ENCODE measurements around the gene SOX3. TPM values are rescaled to one million over a fixed set of nuclear protein-coding genes. Genes with fewer than 3 reads are reported as not detected.

SOX3 gene
- total and polyA plus RNA-seq, 2 of the 8 experiments (the other 6 are each of a cell fraction or from before 2014, with no cell fraction given), result 10.4 to 41.0 TPM

GRCh38 chrX:140526171-140526570 lies 21.3 kb upstream of the SOX3 start:
- Histone ChIP-seq H2BK15ac (ENCODE audit: low read length) (no peak overlapping the region), H3K9ac (replicated peaks in 1 of 4; ENCODE audit: extremely low read depth in 1 of 4, low read depth in 3 of 4, low read length in 3 of 4) (no peak overlapping the region), H3K14ac (ENCODE audit: insufficient read length) (no peak overlapping the region), H4K20me1 (replicated peaks in 1 of 2; ENCODE audit: control insufficient read depth in 1 of 2, insufficient read depth in 2 of 2, low read length in 2 of 2) (no peaks in the 10 kb centered on the region), H2BK12ac (ENCODE audit: low read depth, low read length) (0 out of 2 replicates have a peak overlapping the region, but pooled peaks have one; percentile 63), H3K4me3 (ENCODE audit: extremely low read depth in 1 of 4, insufficient read depth in 2 of 4, low read depth in 3 of 4, low read length in 4 of 4) (no peak overlapping the region), H3K4me1 (replicated peaks in 1 of 4; ENCODE audit: control insufficient read depth in 3 of 4, insufficient read depth in 4 of 4, low read length in 3 of 4) (peaks cover 0 to 7% (median 0%) of the 10 kb centered on the region in 4 experiments; a peak in 1 of 7 replicates), H3K9me3 (ENCODE audit: insufficient read depth in 2 of 2, low read depth in 1 of 2, low read length in 1 of 2) (no peaks in the 10 kb centered on the region), H4K5ac (ENCODE audit: insufficient read length, low read depth, low read length) (no peak overlapping the region), H2AFZ (ENCODE audit: low read length) (no peak overlapping the region), H3K27ac (ENCODE audit: low read depth, low read length) (no peak overlapping the region), H3K36me3 (ENCODE audit: control insufficient read depth in 2 of 4, insufficient read depth in 4 of 4, low read length in 3 of 4) (no peaks in the 10 kb centered on the region), H2BK20ac (ENCODE audit: low read length) (no peak overlapping the region), H4K91ac (replicated peaks; ENCODE audit: insufficient read length, low read length) (no peak overlapping the region), H3K23me2 (ENCODE audit: low read depth, low read length) (no peaks in the 10 kb centered on the region), H3K79me1 (ENCODE audit: low read depth, low read length) (no peaks in the 10 kb centered on the region), H4K8ac (ENCODE audit: extremely low read depth, insufficient read depth, low read length) (no peak overlapping the region), H3K4me2 (ENCODE audit: insufficient read depth in 1 of 2, low read depth in 2 of 2, low read length in 2 of 2) (peak overlapping the region in 1 of 2 experiments; percentile 37; a peak in 2 of 4 replicates), H2AK5ac (ENCODE audit: low read depth, low read length) (no peak overlapping the region), H3K27me3 (replicated peaks in 1 of 4; ENCODE audit: control insufficient read depth in 3 of 4, extremely low read depth in 1 of 4, insufficient read depth in 3 of 4, low read length in 3 of 4) (no peaks in the 10 kb centered on the region), H3K18ac (ENCODE audit: extremely low read depth, low read length) (no peak overlapping the region), H3K79me2 (ENCODE audit: control insufficient read depth in 1 of 2, insufficient read depth in 2 of 2, low read length in 2 of 2) (no peaks in the 10 kb centered on the region), H2BK5ac (ENCODE audit: low read depth, low read length) (0 out of 2 replicates have a peak overlapping the region, but pooled peaks have one; percentile 26), H2BK120ac (replicated peaks; ENCODE audit: low read depth, low read length) (no peak overlapping the region), H3K23ac (ENCODE audit: insufficient read length) (no peak overlapping the region), H3K4ac (replicated peaks; ENCODE audit: insufficient read length, low read depth, low read length) (no peak overlapping the region), H3K56ac (replicated peaks; ENCODE audit: insufficient read length, low read depth, low read length) (no peak overlapping the region)
- 23% methylated on average over 4 of the region's 5 CpGs; no CpG with 5 or more reads in 1 of the 2 experiments for WGBS, 2 experiments (ENCODE audit: extremely low coverage in 1 of 2, insufficient coverage in 1 of 2, insufficient read length in 1 of 2, insufficient replicate concordance in 2 of 2, low coverage in 1 of 2, low lambda C conversion rate in 2 of 2, missing lambda C conversion rate in 1 of 2)
- peak; percentile 86 for FAIRE-seq
- TF ChIP-seq CTBP2 (IDR thresholded peaks at IDR 0.05; ENCODE audit: borderline replicate concordance, insufficient read depth, insufficient read length, low read length) (no peak), SAP30 (IDR thresholded peaks at IDR 0.05; ENCODE audit: insufficient read depth, insufficient replicate concordance, low read length) (no peak), JUND (IDR thresholded peaks at IDR 0.05; ENCODE audit: low read length) (0 out of 2 replicates have a peak, but pooled peaks have one; percentile 8), TEAD4 (IDR thresholded peaks at IDR 0.05; ENCODE audit: low read depth, low read length) (peak; percentile 32; the same call in 1 of the 2 replicates), RAD21 (IDR thresholded peaks at IDR 0.05 in 1 of 2, conservative IDR thresholded peaks at IDR 0.05 in 1 of 2; ENCODE audit: low read depth in 2 of 2, low read length in 2 of 2) (peak; percentile 53 to 69)
- TF ChIP-seq, protein P1, sequence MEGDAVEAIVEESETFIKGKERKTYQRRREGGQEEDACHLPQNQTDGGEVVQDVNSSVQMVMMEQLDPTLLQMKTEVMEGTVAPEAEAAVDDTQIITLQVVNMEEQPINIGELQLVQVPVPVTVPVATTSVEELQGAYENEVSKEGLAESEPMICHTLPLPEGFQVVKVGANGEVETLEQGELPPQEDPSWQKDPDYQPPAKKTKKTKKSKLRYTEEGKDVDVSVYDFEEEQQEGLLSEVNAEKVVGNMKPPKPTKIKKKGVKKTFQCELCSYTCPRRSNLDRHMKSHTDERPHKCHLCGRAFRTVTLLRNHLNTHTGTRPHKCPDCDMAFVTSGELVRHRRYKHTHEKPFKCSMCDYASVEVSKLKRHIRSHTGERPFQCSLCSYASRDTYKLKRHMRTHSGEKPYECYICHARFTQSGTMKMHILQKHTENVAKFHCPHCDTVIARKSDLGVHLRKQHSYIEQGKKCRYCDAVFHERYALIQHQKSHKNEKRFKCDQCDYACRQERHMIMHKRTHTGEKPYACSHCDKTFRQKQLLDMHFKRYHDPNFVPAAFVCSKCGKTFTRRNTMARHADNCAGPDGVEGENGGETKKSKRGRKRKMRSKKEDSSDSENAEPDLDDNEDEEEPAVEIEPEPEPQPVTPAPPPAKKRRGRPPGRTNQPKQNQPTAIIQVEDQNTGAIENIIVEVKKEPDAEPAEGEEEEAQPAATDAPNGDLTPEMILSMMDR (IDR thresholded peaks at IDR 0.05; ENCODE audit: control extremely low read depth in 1 of 3, insufficient read depth in 1 of 3, low read depth in 1 of 3, low read length in 3 of 3), result peak; percentile 7 to 47 (median 31)
- POLR2A ChIA-PET (ENCODE audit: partially characterized antibody), result interaction anchor here (1.3 kb wide), 1 partner anchor 16 kb away, joined by 5 read pairs; no protein-coding TSS in a partner anchor
- CTCF ChIA-PET (ENCODE audit: partially characterized antibody), result interaction anchor here (0.6 to 2.7 kb wide), 3 partner anchors 76 to 1409 kb away, joined by 3 to 16 read pairs (median 3); no protein-coding TSS in a partner anchor
- DNase-seq (ENCODE audit: low read depth in 1 of 2, low spot score in 2 of 2), result no peak
